ENCODE measurements around the gene IFT74. TPM values are rescaled to one million over a fixed set of nuclear protein-coding genes. Genes with fewer than 3 reads are reported as not detected.

The IFT74 gene
- total RNA-seq, 1 donor, result 13.2 TPM

Other genes starting within 250 kb of the IFT74 start
- gene CAAP1, start 63.6 kb upstream of the IFT74 start, total RNA-seq, result 26.7 TPM
- gene PLAA, start 9.2 kb upstream of the IFT74 start, total RNA-seq, result 18.3 TPM
- not detected for gene LRRC19, start 49.3 kb downstream of the IFT74 start, total RNA-seq
- gene TEK, start 152.8 kb downstream of the IFT74 start, total RNA-seq, result 1.6 TPM

Data from hematopoietic multipotent progenitor cell (in vitro differentiated cells).